Fibroblast of skin of left quadriceps (primary cell): ENCODE data around the gene VWA5B1.
A peak's percentile ranks its signal among the peaks of the same experiment; 100 is the strongest.

Source experiments
- DNase-seq, 2 experiments: peaks; one replicate each; pipeline ENCODE4 v3.0.0-alpha.2; 2013; ENCODE audit warnings: low read depth in 2 of 2

VWA5B1 gene

GRCh38 chr1:20347699-20348098 lies 57.0 kb downstream of the VWA5B1 start:
- no peak for DNase-seq

GRCh38 chr1:20348326-20348915 lies 57.7 kb downstream of the VWA5B1 start:
- no peak for DNase-seq

- no peak for DNase-seq
Measured at GRCh38 chr1:20349561-20349960, 58.9 kb downstream of the VWA5B1 start.

GRCh38 chr1:20349971-20350370 lies 59.3 kb downstream of the VWA5B1 start:
- DNase-seq, result no peak

GRCh38 chr1:20350421-20350820 lies 59.7 kb downstream of the VWA5B1 start:
- no peak for DNase-seq

- no peak for DNase-seq
Measured at GRCh38 chr1:20351911-20352701, 61.4 kb downstream of the VWA5B1 start.

- DNase-seq, result no peak
Measured at GRCh38 chr1:20353836-20354235, 63.2 kb downstream of the VWA5B1 start.

- DNase-seq, result no peak
Measured at GRCh38 chr1:20354610-20355009, 63.9 kb downstream of the VWA5B1 start.

- DNase-seq, result no peak
Measured at GRCh38 chr1:20355101-20355827, 64.6 kb downstream of the VWA5B1 start.

GRCh38 chr1:20355828-20356735 lies 65.4 kb downstream of the VWA5B1 start:
- DNase-seq, result no peak

GRCh38 chr1:20356850-20357459 lies 66.3 kb downstream of the VWA5B1 start:
- DNase-seq, result no peak

- no peak for DNase-seq
Measured at GRCh38 chr1:20357796-20358195, 67.1 kb downstream of the VWA5B1 start.

GRCh38 chr1:20358761-20359263 lies 68.1 kb downstream of the VWA5B1 start:
- DNase-seq, result no peak

- no peak for DNase-seq
Measured at GRCh38 chr1:20359451-20360330, 69.0 kb downstream of the VWA5B1 start.

- DNase-seq, result no peak
Measured at GRCh38 chr1:20361401-20361800, 70.7 kb downstream of the VWA5B1 start.

- peak; percentile 18 to 25 for DNase-seq
Measured at GRCh38 chr1:20361805-20362381, 71.2 kb downstream of the VWA5B1 start.

GRCh38 chr1:20362856-20363255 lies 72.2 kb downstream of the VWA5B1 start:
- no peak for DNase-seq

GRCh38 chr1:20365421-20366055 lies 74.9 kb downstream of the VWA5B1 start:
- no peak for DNase-seq

GRCh38 chr1:20366056-20366462 lies 75.4 kb downstream of the VWA5B1 start:
- DNase-seq, result no peak
